ACC112 (cell line): ENCODE measurements around the gene TRPM3.

ENCODE experiments used
- H2AFZ ChIP-seq: fragments of 200-600 bp; sonication (generic); one replicate; pipeline ENCODE4 v1.6.0; 2017; ENCODE audit warnings: antibody characterized with exemption, low read length; ENCODE audit not compliant: unreplicated experiment
- H3K27ac ChIP-seq: fragments of 200-600 bp; sonication (generic); 2 replicates; pipeline ENCODE4 v1.5.1; 2014; ENCODE audit warnings: low read depth, mild to moderate bottlenecking, antibody characterized with exemption, low read length, moderate library complexity
- H3K27me3 ChIP-seq: fragments of 200-600 bp; sonication (generic); 2 replicates; pipeline ENCODE4 v1.6.1; 2014; ENCODE audit warnings: mild to moderate bottlenecking, antibody characterized with exemption, low read length, moderate library complexity, mixed read lengths; ENCODE audit not compliant: insufficient read depth
- H3K36me3 ChIP-seq: fragments of 200-600 bp; sonication (generic); 2 replicates; pipeline ENCODE4 v1.6.1; 2016; ENCODE audit warnings: mild to moderate bottlenecking, antibody characterized with exemption, low read length, moderate library complexity, mixed read lengths; ENCODE audit not compliant: insufficient read depth
- H3K4me1 ChIP-seq: fragments of 200-600 bp; sonication (generic); one replicate; pipeline ENCODE4 v1.6.1; 2016; ENCODE audit warnings: low read length, mixed read lengths; ENCODE audit not compliant: insufficient read depth, unreplicated experiment, control insufficient read depth
- H3K4me3 ChIP-seq: fragments of 200-600 bp; sonication (generic); 2 replicates; pipeline ENCODE4 v1.5.1; 2014; ENCODE audit warnings: mild to moderate bottlenecking, low read depth, low read length
- H3K79me2 ChIP-seq: fragments of 200-600 bp; sonication (generic); one replicate; pipeline ENCODE4 v1.6.0; 2016; ENCODE audit warnings: low read length; ENCODE audit not compliant: control insufficient read depth, unreplicated experiment, insufficient read depth

Gene TRPM3

DNA sequence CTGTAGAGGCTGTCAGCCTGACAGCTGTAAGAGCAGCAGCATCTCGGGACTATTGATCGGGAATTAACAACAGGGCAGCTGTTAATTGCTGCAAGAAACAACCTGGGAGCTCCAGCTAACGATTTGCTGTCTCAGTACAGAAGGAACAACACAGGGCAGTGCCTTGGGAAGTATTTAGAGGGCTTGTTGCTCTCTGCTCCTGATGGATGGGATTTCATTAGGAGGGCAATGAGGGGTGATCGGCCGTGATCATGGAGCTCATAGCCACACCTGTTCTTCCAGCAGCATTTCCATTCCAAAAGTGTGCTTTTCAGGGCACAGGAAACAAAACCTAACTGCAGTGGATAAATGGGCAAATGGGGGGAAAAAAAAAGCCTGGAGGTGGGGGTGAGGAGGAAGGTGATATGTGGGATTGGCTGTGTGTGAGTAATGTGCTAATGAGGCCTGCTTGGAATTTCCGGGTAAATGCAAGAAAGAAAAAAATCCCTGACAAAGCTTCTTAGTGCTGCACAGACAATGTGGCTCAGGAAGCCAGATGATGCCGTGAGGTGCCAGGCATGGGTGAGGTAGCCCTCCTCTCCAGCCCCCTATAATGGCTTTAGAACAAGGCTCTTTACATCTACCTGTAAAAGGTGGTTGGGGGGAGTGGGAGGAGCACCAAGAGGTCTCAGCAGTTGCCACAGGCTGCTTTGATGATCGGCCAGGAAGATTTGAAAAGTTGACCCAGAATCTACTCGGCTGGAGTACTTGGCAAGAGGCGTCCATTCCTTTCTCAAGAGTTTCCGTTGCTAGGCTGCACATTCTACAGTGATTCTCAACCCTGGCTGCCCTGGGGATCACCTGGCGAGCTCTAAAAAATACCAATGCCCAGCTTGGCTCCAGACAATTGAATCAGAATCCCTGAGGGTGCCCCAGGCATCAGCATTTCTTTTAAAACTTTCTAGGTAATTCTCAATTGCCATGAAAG is 567.4 kb downstream of the TRPM3 start:
- H3K79me2 ChIP-seq: no peaks in the 10 kb centered on the region
- H3K27me3 ChIP-seq: no peaks in the 10 kb centered on the region
- H3K27ac ChIP-seq: peak overlapping the region; percentile 34; the same call in 1 of the 2 replicates
- peak overlapping the region; percentile 7 for H2AFZ ChIP-seq
- H3K4me3 ChIP-seq: no peak overlapping the region
- H3K36me3 ChIP-seq: no peaks in the 10 kb centered on the region
- peaks cover 19% of the 10 kb centered on the region for H3K4me1 ChIP-seq

DNA sequence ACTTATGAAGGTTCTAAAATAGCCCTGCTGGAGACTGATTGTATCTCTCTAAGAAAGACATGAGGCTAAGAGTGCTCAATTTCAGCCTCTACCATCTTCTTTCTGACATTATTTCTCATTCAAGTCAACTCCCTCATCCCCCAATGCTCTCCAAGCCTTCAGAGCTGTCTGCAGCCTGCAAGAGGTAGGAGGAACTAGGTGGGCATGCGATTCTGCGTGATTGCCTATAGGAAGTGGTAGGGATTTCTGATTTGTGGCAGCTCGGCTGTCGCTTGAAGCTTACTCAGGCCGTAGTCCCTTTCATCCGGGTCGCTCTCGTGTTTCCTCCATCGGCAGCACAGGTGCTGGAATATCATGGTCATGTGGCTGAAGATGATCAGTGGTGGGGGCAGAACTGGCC is 568.9 kb downstream of the TRPM3 start:
- no peaks in the 10 kb centered on the region for H3K36me3 ChIP-seq
- H3K4me3 ChIP-seq: no peak overlapping the region
- H2AFZ ChIP-seq: no peak overlapping the region
- H3K79me2 ChIP-seq: no peaks in the 10 kb centered on the region
- H3K4me1 ChIP-seq: peaks cover 19% of the 10 kb centered on the region
- H3K27ac ChIP-seq: no peak overlapping the region
- no peaks in the 10 kb centered on the region for H3K27me3 ChIP-seq

DNA sequence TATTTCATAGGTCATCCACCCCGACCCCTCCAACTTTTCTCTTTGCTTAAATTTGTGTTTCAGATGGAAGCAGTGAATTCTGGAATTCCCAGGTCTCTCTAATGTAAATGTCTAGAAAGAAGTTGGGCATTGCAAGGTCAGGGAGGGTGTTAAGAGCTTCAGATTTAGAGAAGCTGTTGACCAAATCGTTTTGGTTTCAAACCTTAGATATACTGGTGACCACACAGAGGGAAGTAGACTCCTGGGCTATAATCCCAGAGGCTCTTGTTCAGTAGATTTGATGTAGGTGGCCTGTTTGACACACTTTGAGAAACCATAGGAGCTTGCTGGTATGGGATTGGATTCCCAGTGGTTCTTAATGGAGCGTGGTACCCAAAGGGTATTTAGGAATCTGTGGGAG is 569.6 kb downstream of the TRPM3 start:
- no peak overlapping the region for H2AFZ ChIP-seq
- no peaks in the 10 kb centered on the region for H3K36me3 ChIP-seq
- H3K27ac ChIP-seq: no peak overlapping the region
- H3K4me3 ChIP-seq: no peak overlapping the region
- H3K79me2 ChIP-seq: no peaks in the 10 kb centered on the region
- peaks cover 19% of the 10 kb centered on the region for H3K4me1 ChIP-seq
- H3K27me3 ChIP-seq: no peaks in the 10 kb centered on the region

DNA sequence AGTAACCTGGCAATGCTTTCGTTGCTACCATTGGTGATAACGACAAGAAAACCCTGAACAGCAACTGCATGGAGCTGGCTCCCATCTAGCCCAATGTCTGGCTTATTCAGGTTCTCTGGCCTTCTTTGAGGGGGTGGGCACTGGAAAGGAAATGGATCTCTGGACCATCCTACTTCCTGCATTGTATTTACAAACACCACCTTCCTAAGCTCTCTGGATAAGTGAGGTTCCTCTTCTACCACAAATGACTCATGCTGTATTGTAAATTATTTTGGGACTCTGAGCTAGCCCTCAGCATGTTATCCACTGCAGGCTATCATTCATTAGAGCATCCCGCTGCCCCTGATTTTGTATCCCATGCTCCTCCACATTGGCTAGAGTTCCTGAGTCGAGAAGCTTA is 570.0 kb downstream of the TRPM3 start:
- H3K27me3 ChIP-seq: no peaks in the 10 kb centered on the region

DNA sequence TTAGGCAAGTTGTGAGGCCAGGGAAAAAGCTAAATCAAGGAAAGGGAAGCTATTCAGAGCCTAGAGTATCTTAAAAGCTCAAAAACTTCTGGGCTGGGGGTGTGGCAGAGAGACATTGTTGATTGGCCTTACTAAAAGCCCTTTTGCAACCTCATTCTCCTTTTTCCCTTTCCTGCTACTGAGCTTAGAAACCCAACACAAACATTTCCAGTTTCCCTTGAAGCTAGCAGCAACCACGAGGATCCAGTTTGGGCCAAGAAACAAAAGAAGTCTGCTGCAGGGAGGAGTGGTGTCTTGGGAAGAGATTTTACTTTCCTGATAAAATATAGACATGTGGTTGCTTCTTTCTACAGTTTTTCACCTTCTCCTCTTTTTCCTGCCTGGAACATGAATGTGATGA is 571.5 kb downstream of the TRPM3 start:
- no peak overlapping the region for H3K27ac ChIP-seq
- no peaks in the 10 kb centered on the region for H3K79me2 ChIP-seq
- no peaks in the 10 kb centered on the region for H3K36me3 ChIP-seq
- no peak overlapping the region for H3K4me3 ChIP-seq
- H3K4me1 ChIP-seq: peaks cover 16% of the 10 kb centered on the region
- H3K27me3 ChIP-seq: no peaks in the 10 kb centered on the region
- H2AFZ ChIP-seq: no peak overlapping the region

More for the DNA sequence above, 570.0 kb downstream of the TRPM3 start:
- H3K36me3 ChIP-seq: no peaks in the 10 kb centered on the region
- H3K4me1 ChIP-seq: peaks cover 19% of the 10 kb centered on the region
- H2AFZ ChIP-seq: no peak overlapping the region
- no peak overlapping the region for H3K4me3 ChIP-seq
- H3K27ac ChIP-seq: no peak overlapping the region
- no peaks in the 10 kb centered on the region for H3K79me2 ChIP-seq

DNA sequence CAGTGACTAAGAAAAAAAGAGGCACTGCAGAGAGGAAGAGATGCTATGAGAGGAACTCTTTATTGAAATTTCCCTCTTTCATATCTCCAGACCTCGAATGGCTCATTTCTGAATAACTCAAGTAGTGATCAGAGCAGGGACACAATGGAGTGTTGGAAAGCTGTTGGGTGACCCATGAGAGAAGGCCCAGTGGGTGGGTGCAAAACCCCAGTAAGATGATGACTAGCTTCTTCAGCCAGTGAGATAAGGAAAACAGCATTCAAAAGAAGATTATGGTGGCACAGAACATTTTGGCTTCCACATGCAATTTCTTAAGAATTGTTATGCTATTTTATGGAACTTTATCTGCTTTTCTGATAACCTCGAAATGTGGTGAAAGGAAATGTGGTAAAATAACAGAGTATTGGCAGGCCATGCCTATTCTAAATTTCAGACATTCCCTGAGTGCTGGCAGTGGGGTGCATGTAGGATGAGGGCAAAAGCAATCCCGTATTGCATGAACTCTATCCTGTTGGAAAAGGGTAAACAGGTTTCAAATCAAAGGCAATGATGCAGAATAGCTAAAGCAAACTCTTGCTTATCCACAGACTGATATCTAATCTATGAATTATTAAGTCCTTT is 579.0 kb downstream of the TRPM3 start:
- Histone ChIP-seq H3K4me3 (no peak overlapping the region), H2AFZ (no peak overlapping the region), H3K79me2 (no peaks in the 10 kb centered on the region), H3K27me3 (no peaks in the 10 kb centered on the region), H3K27ac (no peak overlapping the region), H3K4me1 (no peaks in the 10 kb centered on the region), H3K36me3 (no peaks in the 10 kb centered on the region)

DNA sequence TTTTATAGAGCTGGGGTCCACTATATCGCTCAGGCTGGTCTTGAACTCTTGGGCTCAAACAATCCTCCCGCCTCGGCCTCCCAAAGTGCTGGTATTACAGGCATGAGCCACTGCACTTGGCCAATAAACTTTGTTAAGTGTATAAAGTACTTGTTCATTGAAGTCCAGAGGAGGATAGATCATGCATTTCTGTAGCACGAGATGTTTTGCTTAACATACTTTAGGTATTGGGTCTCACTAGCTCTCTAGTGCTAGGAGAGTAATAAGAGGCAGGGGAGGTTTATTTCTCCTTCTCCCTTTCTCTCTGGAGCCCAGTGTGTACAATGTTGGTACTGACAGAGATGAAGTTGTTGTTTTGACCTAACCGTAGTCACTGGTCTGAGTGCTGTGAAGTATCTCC is 581.4 kb downstream of the TRPM3 start:
- Histone ChIP-seq H3K27ac (no peak overlapping the region), H3K79me2 (no peaks in the 10 kb centered on the region), H3K4me3 (no peak overlapping the region), H3K27me3 (no peaks in the 10 kb centered on the region), H3K4me1 (no peaks in the 10 kb centered on the region), H3K36me3 (no peaks in the 10 kb centered on the region), H2AFZ (no peak overlapping the region)

DNA sequence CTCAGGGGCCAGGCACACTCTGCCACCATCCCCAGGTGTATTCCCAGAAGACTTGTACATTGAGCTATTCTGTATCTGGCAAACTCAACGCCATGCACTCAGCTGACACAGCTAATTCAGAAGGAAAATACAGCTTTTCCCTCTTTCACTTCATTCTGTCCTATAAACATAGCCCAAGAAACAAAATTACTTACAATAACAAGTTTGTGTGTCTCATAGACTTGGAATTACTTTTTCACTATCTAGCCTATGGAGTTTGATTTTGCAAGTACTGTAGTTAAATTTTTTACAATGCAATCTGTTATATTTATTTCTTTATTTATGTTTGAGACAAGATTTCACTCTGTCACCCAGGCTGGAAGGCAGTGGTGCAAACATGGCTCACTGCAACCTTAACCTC is 581.9 kb downstream of the TRPM3 start:
- Histone ChIP-seq H3K27me3 (no peaks in the 10 kb centered on the region), H3K27ac (no peak overlapping the region), H3K4me3 (no peak overlapping the region)

DNA sequence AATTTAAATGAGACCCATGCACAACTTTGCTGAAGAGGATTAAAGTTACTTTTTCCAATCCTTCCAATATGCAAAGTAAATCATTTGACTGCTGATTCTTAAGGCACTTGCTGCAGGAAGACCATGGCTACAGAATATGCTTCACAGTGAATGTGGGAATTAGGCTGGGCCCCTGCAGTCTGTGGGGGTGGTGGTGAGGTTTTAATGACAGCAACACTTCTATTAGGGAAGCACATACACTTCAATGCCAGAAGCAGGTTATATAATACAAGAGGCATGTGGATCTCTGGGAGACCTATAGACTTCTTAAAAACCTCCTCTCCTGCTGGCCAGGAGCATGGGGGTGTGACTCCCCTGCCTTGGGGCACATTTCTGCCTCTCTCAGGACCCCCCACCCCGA is 582.4 kb downstream of the TRPM3 start:
- Histone ChIP-seq H3K4me1 (peaks cover 9% of the 10 kb centered on the region), H3K27ac (no peak overlapping the region), H2AFZ (peak overlapping the region; percentile 14), H3K27me3 (no peaks in the 10 kb centered on the region), H3K36me3 (no peaks in the 10 kb centered on the region), H3K79me2 (no peaks in the 10 kb centered on the region), H3K4me3 (no peak overlapping the region)

More for the DNA sequence above, 581.9 kb downstream of the TRPM3 start:
- Histone ChIP-seq H3K79me2 (no peaks in the 10 kb centered on the region), H2AFZ (peak overlapping the region; percentile 14), H3K36me3 (no peaks in the 10 kb centered on the region), H3K4me1 (peaks cover 3% of the 10 kb centered on the region)

DNA sequence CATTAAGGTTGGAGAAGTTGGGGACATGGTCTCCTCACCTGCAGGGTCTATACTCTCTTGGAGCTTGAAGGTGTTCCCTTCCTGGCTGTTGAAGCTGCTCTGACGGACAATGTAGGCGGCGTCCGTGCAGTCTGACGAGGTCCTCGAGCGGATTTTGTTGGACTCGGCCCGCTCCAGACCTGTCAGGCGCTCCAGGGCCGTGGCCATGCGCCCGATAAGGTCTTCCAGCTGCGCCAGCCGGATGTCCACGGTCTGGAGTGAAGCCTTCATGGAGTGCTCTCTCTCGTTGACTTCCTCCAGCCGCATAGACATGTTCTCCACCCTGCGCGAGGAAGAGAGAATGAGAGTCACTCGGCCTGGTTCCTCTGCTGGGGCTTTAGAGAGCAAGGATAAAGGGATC is 584.3 kb downstream of the TRPM3 start:
- H3K79me2 ChIP-seq: no peaks in the 10 kb centered on the region
- no peak overlapping the region for H3K27ac ChIP-seq
- no peaks in the 10 kb centered on the region for H3K36me3 ChIP-seq
- peaks cover 17% of the 10 kb centered on the region for H3K4me1 ChIP-seq
- no peak overlapping the region for H3K4me3 ChIP-seq
- H2AFZ ChIP-seq: no peak overlapping the region
- no peaks in the 10 kb centered on the region for H3K27me3 ChIP-seq
